ENCODE results near the gene TTYH1. TPM values are rescaled to one million over a fixed set of nuclear protein-coding genes. Genes with fewer than 3 reads are reported as not detected.

The TTYH1 gene
- total and polyA plus RNA-seq, 2 of the 4 experiments (the other 2 are of a cell fraction), result not detected

DNA sequence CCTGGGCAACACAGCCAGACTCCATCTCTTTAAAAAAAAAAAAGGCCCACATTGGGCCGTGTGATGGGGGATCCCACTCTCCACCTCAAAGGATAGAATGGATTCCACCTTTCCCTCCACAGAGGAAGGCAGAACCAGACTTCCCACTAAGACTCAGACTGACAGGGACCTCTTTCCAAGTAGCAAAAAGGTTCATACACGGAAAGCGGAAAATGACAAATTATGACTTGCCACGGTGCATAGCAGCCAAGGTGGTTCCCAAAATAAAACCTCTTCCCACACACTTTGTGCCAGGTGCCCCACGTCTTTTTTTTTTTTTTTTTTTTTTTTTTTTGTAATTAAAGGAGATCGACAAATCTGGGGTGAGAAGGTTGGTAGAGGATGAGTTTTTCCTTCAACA lies 14.4 kb upstream of the TTYH1 start:
- Histone ChIP-seq H2BK120ac (ENCODE audit: low read depth, low read length) (no peak overlapping the region), H2BK20ac (ENCODE audit: low read depth, low read length) (no peak overlapping the region), H3K4me3 (ENCODE audit: insufficient read depth, low read depth, low read length) (no peak overlapping the region), H3K9me1 (ENCODE audit: insufficient read depth, low read length) (no peaks in the 10 kb centered on the region), H3K23ac (ENCODE audit: low read depth, low read length) (no peak overlapping the region), H2AFZ (replicated peaks; ENCODE audit: low read length, poor library complexity) (no peak overlapping the region), H4K91ac (ENCODE audit: insufficient read depth, low read depth, low read length) (no peak overlapping the region), H3K9me3 (ENCODE audit: control insufficient read depth, insufficient read depth, low read length) (peaks cover 7% of the 10 kb centered on the region), H3K56ac (ENCODE audit: extremely low read depth, insufficient read depth, low read length) (no peak overlapping the region), H3K18ac (ENCODE audit: low read depth, low read length) (no peak overlapping the region), H3K4ac (ENCODE audit: low read depth, low read length) (no peak overlapping the region), H4K5ac (ENCODE audit: low read depth, low read length) (no peak overlapping the region), H3K27ac (ENCODE audit: insufficient read depth, low read length) (no peak overlapping the region), H3K79me1 (ENCODE audit: low read depth in 1 of 2, low read length in 2 of 2) (no peaks in the 10 kb centered on the region), H2AK5ac (ENCODE audit: low read depth, low read length) (no peak overlapping the region), H2AK9ac (replicated peaks; ENCODE audit: low read depth, low read length, poor library complexity) (no peak overlapping the region), H3K14ac (replicated peaks; ENCODE audit: low read depth, low read length) (no peak overlapping the region), H3K36me3 (ENCODE audit: control insufficient read depth, insufficient read depth, low read length) (no peaks in the 10 kb centered on the region), H3K9ac (ENCODE audit: low read depth, low read length) (no peak overlapping the region), H4K20me1 (ENCODE audit: insufficient read depth, low read length) (no peaks in the 10 kb centered on the region), H2BK15ac (ENCODE audit: low read depth, low read length) (no peak overlapping the region), H2BK5ac (ENCODE audit: low read depth, low read length, poor library complexity, severe bottlenecking) (no peak overlapping the region), H3K27me3 (ENCODE audit: control insufficient read depth, insufficient read depth, low read length) (no peaks in the 10 kb centered on the region), H4K8ac (ENCODE audit: low read depth in 2 of 2, low read length in 2 of 2) (no peak overlapping the region), H3K4me1 (ENCODE audit: control insufficient read depth, insufficient read depth, low read length) (no peaks in the 10 kb centered on the region), H3K4me2 (ENCODE audit: low read depth, low read length) (no peak overlapping the region)
- no TSS peak for BruUV-seq (replicated peaks)
- ChIA-PET CTCF (no interaction called here), POLR2A (ENCODE audit: unreplicated experiment) (no interaction called here)
- WGBS, 2 experiments (ENCODE audit: extremely low coverage in 2 of 2, insufficient read length in 1 of 2), result 80% methylated on average over 2 of the region's 6 CpGs; no CpG with 5 or more reads in 1 of the 2 experiments
- TF ChIP-seq CEBPB (IDR thresholded peaks at IDR 0.05; ENCODE audit: low read depth, low read length), result no peak
- no peak for TF ChIP-seq MAFK (IDR thresholded peaks at IDR 0.05; ENCODE audit: low read depth, low read length)
- no peak for TF ChIP-seq RCOR1 (IDR thresholded peaks at IDR 0.05; ENCODE audit: insufficient replicate concordance, low read length)
- TF ChIP-seq, protein P1, sequence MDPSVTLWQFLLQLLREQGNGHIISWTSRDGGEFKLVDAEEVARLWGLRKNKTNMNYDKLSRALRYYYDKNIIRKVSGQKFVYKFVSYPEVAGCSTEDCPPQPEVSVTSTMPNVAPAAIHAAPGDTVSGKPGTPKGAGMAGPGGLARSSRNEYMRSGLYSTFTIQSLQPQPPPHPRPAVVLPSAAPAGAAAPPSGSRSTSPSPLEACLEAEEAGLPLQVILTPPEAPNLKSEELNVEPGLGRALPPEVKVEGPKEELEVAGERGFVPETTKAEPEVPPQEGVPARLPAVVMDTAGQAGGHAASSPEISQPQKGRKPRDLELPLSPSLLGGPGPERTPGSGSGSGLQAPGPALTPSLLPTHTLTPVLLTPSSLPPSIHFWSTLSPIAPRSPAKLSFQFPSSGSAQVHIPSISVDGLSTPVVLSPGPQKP (IDR thresholded peaks at IDR 0.05; ENCODE audit: borderline replicate concordance, low read depth, low read length), result no peak
- TF ChIP-seq RFX5 (IDR thresholded peaks at IDR 0.05; ENCODE audit: low read depth, low read length), result no peak
- no peak for TF ChIP-seq NFE2L2 (IDR thresholded peaks at IDR 0.05; ENCODE audit: low read depth, low read length)
- TF ChIP-seq MXI1 (IDR thresholded peaks at IDR 0.05; ENCODE audit: borderline replicate concordance, low read depth, low read length), result no peak
- TF ChIP-seq, protein P2, sequence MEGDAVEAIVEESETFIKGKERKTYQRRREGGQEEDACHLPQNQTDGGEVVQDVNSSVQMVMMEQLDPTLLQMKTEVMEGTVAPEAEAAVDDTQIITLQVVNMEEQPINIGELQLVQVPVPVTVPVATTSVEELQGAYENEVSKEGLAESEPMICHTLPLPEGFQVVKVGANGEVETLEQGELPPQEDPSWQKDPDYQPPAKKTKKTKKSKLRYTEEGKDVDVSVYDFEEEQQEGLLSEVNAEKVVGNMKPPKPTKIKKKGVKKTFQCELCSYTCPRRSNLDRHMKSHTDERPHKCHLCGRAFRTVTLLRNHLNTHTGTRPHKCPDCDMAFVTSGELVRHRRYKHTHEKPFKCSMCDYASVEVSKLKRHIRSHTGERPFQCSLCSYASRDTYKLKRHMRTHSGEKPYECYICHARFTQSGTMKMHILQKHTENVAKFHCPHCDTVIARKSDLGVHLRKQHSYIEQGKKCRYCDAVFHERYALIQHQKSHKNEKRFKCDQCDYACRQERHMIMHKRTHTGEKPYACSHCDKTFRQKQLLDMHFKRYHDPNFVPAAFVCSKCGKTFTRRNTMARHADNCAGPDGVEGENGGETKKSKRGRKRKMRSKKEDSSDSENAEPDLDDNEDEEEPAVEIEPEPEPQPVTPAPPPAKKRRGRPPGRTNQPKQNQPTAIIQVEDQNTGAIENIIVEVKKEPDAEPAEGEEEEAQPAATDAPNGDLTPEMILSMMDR (conservative IDR thresholded peaks at IDR 0.05; ENCODE audit: low read depth, low read length), result no peak
- TF ChIP-seq, protein P3, sequence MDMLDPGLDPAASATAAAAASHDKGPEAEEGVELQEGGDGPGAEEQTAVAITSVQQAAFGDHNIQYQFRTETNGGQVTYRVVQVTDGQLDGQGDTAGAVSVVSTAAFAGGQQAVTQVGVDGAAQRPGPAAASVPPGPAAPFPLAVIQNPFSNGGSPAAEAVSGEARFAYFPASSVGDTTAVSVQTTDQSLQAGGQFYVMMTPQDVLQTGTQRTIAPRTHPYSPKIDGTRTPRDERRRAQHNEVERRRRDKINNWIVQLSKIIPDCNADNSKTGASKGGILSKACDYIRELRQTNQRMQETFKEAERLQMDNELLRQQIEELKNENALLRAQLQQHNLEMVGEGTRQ (IDR thresholded peaks at IDR 0.05; ENCODE audit: low read depth, low read length), result no peak
- TF ChIP-seq CHD1 (IDR thresholded peaks at IDR 0.05; ENCODE audit: low read depth, low read length), result no peak
- TF ChIP-seq POLR2A (IDR thresholded peaks at IDR 0.05; ENCODE audit: low read depth, low read length), result no peak
- no peak for TF ChIP-seq RAD21 (IDR thresholded peaks at IDR 0.05; ENCODE audit: low read length)
- TF ChIP-seq FOS (IDR thresholded peaks at IDR 0.05; ENCODE audit: low read depth, low read length), result no peak
- TF ChIP-seq SMC3 (IDR thresholded peaks at IDR 0.05; ENCODE audit: low read depth, low read length), result no peak
- in situ Hi-C loops (cut with MboI; ENCODE audit: low sequenced_read_pairs), result no loop called here
- ATAC-seq (ENCODE audit: low read depth), result no peak
- no peak for DNase-seq
- intact Hi-C loops (cut with micrococcal nuclease), result no loop called here
- dilution Hi-C loops (cut with HindIII; ENCODE audit: low sequenced_read_pairs, unreplicated experiment), result no loop called here

All from IMR-90 (cell line).